ENCODE data around the gene DMWD.

DMWD gene

DNA sequence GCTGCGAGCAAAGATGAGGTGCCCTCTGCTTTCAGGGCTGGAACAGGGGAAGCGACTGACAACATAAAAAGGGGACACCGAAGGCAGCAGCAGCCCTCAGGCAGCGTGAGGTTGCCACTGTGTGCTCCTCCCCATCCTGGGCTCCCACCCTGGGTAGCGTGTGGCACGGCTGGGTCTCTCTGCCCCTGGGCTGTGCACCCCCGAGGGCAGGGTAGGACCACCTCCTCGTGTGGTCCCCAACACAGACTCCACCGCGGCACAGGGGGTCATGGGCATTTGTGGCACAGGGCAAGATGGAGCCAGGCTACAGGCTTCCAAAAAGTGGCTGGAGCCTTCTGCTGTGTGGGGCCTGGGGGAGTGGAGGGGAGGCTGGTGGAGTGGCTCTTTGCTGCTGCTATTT, 28.9 kb upstream of the DMWD start:
- H3K27ac ChIP-seq: no peak overlapping the region

DNA sequence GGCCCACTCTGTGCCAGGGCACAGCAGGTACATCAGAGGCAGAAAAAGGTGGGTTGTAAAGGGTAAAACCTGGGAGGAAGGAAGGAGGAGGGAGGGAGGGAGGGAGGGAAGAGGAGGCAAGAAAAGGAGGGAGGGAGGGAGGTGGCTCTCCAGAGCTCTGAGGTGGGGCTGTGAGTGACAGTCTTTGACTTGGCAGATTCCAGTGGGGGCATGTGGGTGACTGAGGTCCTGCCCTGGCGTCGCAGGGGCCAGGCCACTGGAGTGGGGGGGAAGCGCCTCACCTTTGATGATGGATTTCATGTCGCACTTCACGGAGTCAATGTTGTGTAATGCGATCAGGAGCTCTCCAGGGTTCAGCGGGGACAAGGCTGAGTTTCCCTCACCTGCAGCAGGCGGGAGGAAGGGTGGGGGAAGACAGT, 28.5 kb upstream of the DMWD start:
- TF ChIP-seq, protein P1, sequence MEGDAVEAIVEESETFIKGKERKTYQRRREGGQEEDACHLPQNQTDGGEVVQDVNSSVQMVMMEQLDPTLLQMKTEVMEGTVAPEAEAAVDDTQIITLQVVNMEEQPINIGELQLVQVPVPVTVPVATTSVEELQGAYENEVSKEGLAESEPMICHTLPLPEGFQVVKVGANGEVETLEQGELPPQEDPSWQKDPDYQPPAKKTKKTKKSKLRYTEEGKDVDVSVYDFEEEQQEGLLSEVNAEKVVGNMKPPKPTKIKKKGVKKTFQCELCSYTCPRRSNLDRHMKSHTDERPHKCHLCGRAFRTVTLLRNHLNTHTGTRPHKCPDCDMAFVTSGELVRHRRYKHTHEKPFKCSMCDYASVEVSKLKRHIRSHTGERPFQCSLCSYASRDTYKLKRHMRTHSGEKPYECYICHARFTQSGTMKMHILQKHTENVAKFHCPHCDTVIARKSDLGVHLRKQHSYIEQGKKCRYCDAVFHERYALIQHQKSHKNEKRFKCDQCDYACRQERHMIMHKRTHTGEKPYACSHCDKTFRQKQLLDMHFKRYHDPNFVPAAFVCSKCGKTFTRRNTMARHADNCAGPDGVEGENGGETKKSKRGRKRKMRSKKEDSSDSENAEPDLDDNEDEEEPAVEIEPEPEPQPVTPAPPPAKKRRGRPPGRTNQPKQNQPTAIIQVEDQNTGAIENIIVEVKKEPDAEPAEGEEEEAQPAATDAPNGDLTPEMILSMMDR (conservative IDR thresholded peaks at IDR 0.05): no peak
- H3K27ac ChIP-seq: no peak overlapping the region

More for the DNA sequence above, 28.9 kb upstream of the DMWD start:
- TF ChIP-seq, protein P1 (conservative IDR thresholded peaks at IDR 0.05): no peak

DNA sequence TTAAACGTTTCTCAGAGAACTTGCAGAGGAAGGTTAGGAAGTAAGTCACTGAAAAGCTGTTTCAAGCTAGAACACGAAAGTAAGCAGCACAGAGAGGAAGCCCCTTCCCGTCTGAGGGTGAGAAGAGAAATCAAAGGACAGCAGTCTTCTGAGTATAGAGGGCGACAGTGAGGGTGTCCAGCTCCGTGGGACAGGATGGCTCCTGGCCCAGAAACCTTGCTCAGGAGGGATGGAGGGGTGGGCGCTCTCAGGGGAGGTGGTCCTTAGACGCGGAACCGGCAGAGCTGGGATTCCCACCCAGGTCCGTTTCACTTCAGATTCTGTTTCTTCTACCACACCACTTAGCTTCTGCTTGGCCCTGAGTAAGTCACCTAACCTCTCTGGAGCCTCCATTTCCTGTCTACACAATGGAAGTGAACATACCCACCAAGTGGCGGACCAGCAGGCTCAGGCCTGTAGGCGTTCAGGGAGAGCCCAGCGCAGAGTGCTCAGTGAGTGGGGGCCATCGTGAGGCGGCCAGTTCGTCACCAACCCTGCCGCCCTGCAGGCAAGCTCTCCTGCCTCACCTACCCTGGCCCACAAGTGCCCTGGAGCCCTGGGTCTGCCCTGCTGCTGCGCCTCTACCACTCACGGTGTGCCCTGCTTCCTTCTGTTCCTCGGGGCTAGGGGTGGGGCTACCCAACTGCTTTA, 27.9 kb upstream of the DMWD start:
- TF ChIP-seq, protein P1 (conservative IDR thresholded peaks at IDR 0.05): no peak
- no peak overlapping the region for H3K27ac ChIP-seq

DNA sequence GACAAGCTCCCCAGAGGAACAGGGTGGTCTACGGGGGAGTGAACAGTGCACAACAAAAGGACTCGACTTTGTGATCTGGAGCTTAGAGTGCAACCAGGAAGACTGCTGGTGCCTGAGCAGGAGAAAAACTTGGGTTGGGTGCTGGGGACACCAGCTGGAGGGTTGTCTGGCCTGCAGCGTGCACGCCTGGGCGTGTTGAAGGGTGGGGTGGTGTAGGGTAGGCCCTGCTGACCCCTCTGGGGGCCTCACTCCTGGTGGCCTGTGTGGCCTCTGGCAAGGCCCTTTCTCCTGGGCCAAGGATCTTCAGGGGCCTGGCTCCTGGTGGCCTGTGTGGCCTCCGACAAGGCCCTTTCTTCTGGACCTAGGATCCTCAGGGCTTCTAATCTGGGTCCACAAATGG, 27.1 kb upstream of the DMWD start:
- no peak overlapping the region for H3K27ac ChIP-seq
- TF ChIP-seq, protein P1 (conservative IDR thresholded peaks at IDR 0.05): no peak

DNA sequence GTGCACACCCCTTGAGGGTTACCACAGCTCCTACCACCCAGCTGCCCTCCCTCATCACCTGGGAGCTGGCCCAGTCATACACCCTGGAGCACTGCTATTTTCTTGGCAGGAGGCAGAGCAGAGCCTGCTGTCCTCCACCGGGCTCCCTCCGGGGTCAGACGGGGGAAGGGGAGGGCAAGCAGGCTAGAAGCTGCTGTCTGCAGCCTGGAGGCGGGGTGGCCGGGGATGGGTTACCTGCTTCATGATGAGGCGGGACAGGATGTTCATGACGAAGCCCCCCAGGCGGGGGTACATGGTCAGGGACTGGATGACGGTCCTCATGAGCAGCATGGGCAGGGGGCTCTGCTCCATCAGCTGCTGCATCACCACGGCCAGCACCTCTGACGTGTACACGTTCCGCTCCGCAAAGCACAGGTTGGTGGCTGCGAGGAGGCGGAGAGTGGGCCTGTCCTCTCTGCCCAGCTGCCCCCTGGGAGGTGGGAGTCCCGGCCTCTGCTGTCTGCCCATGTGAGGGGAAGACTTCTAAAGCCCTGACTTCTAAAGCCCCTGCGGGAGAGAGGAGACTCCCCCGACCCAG, 25.2 kb upstream of the DMWD start:
- TF ChIP-seq, protein P1 (conservative IDR thresholded peaks at IDR 0.05): no peak
- peak overlapping the region; percentile 46 for H3K27ac ChIP-seq

DNA sequence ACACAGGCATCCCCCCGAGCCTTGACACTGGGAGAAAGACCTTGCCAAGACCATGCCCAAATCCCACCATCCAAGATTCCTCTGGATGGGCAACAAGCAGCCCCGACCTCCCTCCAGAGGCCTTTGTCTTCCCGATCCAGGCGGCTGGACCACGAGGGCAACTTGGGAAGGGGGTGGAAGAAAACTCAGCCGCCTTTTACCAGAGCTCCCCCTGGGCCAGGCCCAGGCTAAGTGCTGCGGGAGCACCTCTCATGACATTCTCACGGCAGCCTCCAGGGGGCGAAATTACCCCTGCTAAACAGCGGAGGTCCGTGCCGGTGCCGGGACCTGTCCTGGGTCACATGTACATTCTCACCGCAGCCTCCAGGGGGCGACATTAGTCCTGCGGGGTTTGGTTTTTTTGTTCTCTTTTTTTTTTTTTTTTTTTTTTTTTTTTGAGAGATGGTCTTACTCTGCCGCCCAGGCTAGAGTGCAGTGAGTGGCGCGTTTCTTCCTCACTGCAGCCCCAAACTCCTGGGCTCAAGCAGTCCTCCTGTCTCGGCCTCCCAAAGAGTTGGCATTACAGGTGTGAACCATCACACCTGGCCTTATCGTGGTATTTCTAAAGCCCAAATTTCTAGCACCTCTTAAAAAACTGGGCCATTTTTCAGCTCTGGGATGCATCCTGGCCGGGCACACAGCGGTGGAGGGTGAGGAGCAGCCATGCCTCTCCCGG, 24.5 kb upstream of the DMWD start:
- peak overlapping the region; percentile 46 for H3K27ac ChIP-seq
- TF ChIP-seq, protein P1 (conservative IDR thresholded peaks at IDR 0.05): peak; percentile 99

DNA sequence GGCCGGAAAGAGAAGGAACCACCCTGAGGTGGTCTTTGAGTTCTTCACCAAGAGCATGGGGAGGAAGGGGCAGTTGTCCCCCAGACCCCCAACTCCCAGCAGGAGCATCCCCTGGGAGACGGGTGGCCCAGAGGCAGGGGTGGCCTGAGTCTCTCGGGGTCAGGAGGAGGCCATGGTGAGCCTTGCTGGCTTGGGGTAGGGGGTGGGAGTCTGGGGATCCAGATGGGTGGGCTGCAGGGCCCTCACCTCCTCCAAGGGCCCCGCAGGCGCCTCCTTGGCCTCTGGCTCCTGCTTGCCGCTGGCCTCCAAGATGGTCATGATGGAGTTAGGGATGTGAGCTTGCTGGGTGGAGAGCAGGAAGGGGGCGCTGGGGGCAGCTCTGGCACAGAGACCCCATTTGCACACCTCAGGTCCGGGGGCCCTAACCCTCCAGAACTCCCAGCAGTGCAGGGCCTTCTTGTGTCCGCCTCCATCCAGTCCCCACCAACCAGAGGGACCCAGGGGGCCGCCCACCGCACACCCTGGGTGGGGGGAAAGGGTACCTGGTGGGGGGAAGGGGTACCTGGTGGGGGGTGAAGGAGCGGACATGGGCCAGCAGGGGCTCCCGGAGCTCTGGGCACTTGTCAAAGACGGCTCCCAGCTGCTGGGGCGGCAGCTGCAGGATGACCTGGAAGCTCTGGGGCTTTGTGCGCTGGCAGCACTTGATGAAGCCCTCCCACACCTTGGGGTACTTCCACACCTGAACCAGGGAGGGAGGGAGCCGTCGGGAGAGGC, 23.8 kb upstream of the DMWD start:
- H3K27ac ChIP-seq: peak overlapping the region; percentile 46; the same call in 1 of the 2 replicates
- TF ChIP-seq, protein P1 (conservative IDR thresholded peaks at IDR 0.05): no peak

Measured in VCaP (cell line).